NOMO-1 treated with dmso at 0.1 percent for 144 hours (cell line): ENCODE measurements around the gene BANP.
"Not testable (repeated sequence)": the region's sequence is repeated elsewhere in the genome, so short reads cannot be mapped to it uniquely, and the experiment has no call there.

Experiments
- DNase-seq: peaks from one replicate; lab custom pipeline; 2025; ENCODE audit not compliant: unreplicated experiment; lab: John Stamatoyannopoulos, UW

The BANP gene

DNA sequence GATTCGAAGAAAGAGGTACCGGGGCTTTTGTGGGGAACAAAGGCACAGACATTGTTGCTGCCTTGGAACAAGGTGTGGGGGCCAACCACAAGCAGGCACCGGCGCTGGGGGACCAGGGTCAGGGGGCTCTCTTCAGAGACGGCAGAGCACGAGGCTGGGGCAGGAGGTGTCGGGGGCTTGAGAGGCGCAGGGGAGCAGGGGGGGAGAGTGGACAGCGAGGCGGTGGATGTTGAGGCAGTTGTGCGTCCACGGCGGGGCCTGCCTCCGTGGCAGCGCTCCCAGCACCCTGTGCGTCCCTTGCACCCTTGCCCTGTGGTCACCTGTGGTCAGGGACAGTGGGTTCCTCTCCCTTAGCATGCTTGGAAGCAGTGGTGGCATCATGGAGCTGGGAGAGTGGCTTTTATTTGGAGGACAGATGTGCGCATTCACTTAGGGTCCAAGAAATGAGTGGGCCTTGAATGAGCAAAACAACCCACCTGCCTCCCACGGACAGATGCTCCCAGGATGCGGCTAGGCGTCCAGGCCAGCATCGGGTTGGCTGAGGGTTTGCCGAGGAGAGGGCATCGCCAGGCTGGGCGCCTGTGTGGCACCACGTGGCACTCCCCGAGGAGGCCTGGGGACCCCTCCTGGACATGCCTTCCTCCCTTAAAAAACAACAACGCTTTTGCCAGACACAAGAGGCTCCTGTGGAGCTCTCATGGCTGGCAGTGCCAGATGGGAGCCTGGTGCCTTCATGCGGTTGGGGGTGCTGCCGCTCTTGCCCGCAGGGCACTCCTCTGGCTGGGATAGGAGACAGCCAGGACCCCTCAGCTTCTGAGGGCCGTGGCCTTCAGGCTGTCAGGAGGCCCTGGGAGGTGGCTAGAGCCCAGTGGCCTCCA is 113.0 kb downstream of the BANP start:
- DNase-seq = no peak

DNA sequence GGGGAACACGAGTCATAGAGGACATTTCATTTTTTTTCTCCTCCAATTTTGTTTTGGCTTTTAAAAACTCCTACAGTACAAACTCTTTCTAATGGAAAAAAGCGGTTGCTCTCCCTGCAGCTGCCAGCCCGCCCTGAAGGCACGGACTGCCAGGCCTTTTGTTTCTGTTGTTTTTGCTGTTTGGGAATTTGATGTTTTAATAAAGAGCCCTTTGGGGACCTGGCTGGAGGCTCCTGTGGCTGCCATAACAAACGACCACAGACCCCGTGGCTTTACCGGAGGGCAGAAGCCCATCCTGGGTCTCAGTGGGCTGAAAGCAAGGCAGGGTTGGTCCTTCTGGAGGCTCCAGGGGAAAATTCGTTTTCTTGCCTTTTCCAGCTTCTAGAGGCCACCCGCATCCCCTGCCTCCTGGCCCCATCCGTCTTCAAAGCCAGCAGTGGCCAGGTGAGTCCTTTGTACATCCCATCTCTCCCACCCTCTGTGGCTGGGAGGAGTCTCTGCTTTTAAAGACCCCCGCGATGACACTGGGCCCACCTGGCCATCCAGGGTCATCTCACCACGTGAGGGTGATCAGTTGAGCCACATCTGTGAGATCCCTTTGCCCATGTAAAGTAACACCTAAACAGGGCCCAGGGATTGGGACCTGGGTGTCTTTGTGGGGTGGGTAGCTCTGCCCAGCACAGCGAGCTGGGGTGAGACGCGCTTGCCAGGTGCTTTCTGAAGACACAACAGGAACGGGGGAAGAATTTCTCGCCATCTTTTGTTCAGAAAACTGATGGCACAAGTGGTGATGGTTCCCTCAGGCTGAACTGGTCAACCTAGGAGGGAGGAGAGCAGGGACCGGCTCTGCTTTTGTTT is 113.9 kb downstream of the BANP start:
- no peak for DNase-seq

DNA sequence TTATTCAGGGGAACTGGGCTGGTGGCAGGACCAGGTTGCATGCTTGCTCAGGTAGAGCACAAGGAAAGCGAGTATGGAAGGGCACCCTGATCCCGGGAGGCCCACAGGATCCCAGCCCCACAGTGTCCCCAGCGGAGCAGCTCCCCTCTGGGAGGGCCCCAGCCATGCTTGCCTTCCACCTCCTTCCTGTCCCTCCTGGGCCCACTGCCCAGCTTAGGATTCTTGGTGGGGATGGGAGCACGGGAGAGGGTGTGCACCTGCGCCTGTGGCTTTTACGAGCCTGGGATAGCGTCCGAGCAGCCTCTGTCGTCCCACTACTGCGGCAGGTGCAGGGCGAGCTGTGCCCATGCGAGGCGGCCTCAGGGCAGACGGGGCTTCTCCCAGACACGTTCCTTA is 114.5 kb downstream of the BANP start:
- DNase-seq = no peak

DNA sequence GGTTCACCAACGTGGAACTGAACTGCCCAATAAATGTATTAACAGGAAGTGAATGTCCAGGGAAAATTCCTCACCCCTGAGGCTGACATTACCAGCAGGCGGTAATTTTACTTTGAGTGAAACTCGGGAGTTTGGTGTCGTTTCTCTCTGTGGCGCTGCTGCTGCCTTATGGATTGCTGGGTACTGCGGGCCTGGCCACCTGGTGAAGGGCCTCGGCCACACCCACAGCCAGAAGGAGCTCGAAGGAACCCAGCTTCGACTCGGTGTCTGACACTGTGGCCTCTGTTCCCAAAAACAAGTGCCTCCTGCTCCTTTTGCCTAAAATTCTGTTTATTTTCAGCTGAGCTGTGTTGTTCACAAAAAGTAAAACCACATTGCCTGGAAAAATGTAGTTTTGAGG is 115.0 kb downstream of the BANP start:
- DNase-seq = no peak

DNA sequence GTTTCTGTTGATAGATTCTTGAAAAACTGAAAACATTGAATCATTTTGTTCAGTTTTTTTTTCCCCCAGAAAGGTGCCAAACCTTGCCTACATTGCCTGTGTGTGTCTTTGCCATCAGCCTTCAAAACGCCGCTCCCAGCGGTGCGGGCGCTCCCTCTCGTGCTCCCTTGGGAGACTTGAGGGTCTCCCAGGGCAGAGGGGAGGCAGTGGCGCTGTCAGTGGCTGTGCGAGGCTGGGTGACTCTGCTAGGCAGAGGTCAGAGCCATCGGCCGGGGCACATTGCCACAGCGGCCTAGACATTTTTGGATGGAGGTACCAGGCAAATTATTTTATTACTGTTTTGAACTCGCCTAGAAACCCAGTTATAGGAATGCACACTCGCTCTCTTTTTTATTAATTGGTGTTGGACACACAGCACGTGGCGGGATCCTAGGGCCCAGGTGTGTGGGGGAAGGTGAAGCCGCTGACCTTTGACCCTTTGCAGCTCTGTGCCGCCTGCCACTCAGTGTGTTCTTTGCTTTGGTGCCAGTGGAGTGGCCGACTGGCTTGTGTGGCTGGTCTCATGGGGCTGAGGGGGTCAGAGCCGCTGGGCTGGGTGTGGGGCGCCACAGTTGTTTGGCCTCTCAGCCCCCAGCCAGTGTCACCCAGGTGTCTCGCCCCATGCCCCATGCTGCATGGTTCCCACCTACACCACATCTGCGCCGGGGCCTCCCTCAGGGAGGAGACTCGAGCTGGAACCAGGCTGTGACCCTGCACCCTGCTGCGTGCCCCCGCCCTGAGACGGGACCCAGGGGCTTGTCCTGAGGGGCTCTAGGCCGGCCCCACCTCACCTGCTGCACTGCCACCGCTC is 115.7 kb downstream of the BANP start:
- DNase-seq = no peak

DNA sequence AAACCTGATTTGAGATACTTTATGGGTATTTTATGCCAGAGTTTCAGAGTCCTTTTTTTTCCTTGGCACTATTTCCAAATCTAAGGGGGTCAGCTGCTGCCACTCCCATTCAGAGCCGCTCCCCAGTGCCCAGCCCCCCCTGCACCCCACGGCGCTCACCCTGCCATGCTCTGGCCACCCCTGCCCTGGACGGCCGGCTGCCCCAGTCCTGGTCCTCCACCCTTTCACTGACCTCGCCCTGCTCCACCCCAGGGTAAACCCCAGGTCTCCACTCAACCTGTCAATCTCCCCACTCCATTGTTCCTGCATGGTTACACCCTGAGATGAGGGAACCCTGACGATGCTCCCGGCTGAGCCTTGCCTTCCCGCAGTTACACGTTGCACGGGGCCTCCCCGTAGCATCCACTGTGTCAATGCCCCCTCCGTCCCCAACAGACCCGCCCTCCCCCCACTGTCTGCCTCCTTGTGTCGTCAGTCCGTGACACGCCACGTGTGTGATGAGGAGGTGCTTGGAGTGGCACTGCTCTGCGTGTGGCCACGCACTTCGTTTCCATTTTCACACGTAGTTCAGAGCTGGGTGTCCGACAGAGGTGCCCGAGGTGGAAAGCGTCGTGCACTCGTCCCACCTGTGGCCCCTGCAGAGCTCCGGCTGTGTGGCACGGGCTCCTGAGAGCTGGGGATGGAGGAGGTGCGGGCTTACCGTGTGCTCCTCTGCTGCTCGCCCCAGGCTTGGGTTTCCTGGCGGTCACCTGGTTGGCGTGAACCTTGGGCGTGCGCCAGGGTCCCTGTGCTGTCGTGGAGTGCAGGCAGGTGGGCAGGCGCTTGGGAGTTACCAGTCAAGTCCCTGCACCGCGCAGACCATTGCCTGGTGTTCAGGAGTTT is 116.5 kb downstream of the BANP start:
- no peak for DNase-seq

DNA sequence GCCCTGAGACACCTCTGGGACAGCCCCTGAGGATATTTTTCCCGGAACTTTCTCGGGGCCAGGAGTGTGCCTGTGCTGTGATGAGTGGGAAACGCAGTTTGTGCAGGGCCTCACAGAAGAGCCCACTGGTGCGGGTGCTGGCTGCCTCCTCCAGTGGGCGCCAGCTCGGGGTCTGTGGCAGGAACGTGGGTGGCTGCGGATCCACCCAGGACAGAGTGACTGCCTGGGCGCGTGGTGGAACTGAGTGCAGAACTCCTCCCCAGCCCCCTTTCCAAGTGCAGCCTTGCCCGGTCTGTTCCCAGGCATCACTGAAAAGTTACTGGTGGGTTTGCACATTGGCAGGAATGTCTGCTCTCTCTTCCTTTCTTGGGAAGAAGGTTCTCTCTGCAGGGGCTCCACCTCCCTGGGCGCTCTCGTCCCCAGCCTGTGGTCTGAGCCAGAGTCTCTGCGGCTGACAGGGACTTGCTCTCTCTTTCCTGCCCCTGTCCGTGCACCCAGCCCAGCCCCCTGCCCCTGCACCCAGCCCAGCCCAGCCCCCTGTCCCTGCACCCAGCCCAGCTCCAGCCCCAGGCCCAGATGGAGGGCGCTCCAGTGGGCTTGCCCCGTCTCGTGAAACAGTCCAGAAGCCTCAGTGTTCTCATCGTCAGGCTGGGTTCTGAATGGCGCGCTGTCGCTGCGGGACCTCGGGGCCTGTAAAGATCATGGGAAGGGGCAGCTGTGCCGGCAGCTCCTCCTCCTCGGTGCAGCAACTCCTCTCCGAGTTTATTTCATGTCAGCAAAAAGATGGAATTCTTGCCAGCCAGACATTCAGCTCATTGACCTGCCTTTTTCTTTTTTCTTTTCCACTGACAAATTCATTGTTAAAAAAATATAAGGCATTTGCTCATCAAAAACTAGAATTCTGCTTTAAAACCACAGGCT is 117.5 kb downstream of the BANP start:
- DNase-seq = no peak

DNA sequence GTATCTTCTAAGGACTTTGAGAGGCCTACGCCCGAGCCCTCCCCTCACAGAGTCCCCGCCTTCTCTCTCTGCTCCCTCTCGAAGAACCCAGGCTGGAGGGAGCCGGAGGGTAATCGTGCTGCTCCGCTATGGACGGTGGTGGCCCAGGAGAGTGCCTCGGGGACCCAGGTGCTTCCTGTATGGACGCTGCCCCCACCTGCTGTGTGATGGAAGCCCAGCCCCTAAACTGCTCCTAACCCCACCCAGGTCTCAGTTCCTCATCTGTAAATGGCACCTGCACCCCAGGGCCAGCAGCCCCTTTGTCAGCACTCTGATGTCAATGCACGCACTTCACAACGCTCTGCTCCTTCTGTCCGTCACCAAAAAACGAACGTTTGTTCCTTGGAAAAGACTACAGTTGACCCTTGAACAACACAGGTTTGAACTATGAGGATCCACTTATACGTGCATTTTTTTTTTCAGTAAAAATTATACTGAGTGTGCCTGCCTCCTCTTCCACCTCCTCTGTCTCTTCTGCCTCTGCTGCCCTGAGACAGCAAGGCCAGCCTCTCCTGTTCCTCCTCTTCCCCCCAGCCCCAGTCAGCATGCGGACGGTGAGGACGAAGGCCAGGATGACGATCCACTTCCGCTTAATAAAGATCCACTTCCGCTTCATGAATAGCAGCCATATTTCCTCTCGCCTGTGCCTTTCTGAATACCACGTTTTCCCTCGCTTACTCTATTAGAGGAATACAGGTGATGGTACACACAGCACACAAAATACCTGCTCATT is 118.3 kb downstream of the BANP start:
- DNase-seq = no peak

DNA sequence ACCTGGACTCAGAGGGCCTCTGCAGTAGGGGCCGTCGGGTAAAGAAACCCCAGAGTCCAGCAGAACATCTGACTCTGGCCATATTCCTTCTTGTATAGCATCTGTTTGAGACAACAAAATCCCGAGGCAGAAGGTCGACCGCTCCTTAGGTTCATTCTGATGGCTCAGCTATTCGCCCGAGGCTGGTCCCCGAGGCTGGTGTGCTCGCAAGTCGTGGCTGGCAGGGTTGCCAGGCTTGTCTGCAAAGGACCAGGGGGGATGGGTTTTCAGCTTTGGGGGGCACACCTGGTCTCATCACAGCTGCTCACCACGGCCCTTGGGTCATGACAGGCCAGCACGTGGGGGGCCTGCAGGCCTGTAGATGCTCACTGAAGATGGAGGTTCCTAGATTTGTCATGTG is 119.1 kb downstream of the BANP start:
- no peak for DNase-seq

DNA sequence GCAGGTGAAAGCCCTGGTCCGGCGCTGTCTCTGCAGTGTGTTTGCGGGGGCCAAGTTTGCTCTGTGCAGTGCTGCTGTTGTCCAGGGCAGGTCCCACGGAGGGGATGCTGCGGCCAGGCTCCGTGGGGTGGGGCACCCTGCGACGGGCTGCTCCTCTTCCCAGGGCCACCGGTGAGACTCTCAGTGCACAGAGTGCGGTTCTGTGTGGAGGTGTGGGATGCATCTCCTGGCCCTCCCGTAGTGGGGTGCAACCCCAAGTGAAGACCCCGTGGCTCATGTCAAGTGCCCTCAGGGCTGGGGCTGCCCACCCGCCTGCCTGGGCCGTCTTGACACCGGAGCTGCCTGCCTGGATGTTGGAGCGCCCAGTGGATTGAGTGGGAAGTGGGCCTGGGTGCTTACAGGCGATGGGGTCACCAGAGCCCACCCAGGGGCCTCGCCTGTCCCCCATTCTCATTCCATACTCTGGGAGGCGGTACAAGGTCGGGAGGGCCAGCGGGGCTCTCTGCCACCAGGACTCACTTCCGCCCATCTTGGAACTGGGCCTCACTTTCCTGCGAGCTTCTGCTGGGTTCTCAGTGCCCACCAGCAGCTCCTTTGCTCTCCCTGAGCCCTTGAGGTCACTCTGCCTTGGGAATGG is 119.9 kb downstream of the BANP start:
- DNase-seq = no peak

DNA sequence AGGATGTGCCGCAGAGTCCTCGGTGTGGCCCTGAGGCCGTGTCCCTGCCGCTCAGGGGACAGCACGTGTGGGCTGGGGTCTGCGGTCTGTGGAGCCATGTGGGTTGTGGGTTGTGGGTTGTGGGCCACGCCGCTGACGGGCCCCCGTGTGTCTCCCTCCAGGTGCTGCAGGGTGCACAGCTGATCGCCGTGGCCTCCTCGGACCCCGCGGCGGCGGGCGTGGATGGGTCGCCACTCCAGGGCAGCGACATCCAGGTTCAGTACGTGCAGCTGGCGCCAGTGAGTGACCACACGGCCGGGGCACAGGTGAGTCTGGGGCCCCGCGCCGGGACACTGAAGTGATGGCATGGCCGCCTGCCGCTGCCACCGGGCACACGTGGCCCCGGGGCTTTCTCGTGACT is 120.7 kb downstream of the BANP start:
- no peak for DNase-seq

DNA sequence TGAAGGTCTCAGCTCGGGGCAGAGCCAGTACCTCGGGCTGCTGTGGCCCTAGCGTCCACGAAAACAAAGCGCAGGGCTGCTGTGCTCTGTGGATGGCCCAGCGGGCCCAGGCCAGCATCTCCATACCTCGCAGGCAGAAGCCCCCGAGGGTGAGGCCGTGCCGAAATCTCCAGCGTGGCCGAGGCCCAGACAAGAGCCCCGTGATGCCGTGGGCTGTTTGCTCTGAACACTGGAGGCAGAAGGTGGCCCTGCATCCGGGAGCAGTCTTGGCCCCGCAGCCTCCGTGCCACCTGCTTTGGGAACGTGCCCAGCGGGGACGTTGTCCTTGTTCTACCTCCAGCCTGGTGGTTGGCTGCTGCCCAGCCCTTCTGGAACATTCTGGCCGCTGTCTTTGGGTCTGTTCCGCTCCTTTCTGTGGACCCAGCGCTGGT is 121.4 kb downstream of the BANP start:
- DNase-seq = no peak

DNA sequence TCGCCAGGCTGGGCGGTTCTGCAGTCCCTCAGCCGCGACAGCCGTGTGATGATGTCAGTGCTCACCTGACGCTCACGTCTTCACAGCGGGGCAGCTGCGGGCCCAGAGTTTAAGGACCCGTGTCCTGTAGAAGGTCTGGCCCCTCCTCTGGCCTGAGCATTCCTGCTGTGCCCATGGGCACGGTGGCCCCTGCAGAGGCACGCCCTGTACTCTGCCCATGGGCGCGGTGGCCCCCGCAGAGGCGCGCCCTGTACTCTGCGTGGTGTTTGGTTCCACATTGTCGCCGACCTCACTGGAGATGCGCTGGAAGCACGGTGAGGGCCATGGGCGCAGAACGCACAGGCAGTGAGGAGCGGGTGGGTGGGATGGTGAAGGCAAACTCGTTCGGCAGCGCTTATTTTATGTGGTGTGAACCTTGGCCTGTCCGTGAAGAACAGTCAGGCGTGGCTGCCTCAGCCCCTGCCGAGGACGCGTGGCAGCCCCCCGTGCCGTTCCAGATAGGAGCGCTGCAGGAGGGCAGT is 122.0 kb downstream of the BANP start:
- DNase-seq = no peak

DNA sequence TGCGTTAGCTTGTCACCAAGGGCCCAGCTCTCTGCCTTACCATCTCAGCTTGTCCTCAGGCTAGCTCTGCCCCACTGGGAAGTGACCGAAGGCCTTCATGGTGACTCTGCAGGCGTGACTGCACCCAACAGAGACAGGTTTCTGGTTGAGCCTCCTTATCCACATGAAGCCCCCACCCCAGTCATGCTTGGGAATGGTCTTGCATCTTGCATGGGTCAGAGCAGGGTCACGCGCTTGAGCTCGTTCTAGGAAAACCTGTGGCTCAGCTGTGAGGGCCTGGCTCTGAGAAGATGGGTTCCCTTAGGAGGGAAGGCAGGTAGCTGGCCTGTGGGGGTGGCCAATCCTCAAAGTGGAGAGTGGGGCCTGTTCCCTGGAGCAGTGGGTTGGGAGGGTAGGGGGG is 122.8 kb downstream of the BANP start:
- DNase-seq = no peak

DNA sequence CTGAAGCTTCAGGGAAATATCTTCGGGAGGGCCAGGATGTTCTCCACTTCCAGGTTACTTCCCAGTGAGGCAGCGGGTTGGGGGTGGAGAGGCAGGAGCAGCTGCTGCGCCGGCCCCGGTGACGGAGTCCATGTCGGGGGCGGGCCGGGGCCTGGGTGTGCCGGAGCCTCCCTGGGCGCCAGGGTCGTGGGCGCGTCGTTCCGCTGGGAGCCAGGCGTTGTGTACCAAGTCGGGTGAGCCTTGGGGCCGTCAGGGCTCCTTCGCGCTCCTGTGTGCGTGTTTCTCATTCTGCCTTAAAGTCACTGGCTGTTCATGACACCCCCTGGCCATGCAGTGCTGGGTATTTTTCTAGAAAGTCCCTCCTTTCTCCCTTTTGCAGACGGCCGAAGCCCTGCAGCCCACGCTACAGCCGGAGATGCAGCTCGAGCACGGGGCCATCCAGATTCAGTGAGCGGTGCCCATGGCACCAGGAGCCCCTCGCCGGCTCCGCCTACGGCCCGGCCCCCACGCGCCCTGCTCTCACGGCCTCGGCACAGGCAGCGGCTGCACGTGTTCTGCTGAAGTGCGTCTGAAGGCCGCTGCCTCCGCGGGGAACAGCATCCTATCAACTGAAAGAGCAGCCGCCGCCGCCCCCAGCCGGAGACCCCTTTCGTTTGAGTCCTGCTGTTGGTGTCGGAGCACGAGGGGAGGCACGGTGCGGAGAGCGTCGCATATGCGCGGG is 125.1 kb downstream of the BANP start:
- DNase-seq = no peak

DNA sequence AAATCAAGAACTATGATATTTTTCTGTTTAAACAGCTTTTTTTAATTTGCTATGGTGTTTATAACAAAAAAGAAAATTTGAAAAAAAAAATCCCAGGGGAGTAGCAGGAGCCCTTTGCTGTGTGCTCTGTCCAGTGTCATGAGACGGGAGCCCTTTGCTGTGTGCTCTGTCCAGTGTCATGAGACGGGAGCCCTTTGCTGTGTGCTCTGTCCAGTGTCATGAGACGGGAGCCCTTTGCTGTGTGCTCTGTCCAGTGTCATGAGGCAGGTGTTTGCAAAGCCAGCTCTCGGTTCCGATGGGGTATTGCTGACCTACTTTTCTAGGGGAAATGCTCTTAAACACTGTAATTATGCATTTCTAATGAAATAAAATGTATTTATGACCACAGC is 125.7 kb downstream of the BANP start:
- not testable (repeated sequence) for DNase-seq
